GM18870 (cell line): ENCODE data around the gene PLA2G4C.

Source experiments
- ATAC-seq: cut with Tn5 transposase; IDR thresholded peaks from one replicate; pipeline ENCODE4 v1.9.1; 2021; ENCODE audit warnings: moderate library complexity; ENCODE audit not compliant: unreplicated experiment

Gene PLA2G4C

GRCh38 chr19:48000846-48001245 lies 109.8 kb downstream of the PLA2G4C start:
- no peak for ATAC-seq

GRCh38 chr19:47998800-47999199 lies 111.8 kb downstream of the PLA2G4C start:
- no peak for ATAC-seq
